SU-DHL-6 (cell line): Measurements from ENCODE around the gene PARP2.

Experiments used
- H2AFZ ChIP-seq: fragments of 200-600 bp; sonication (generic); 2 replicates; pipeline ENCODE4 v1.6.1; 2014; ENCODE audit warnings: low read depth, mild to moderate bottlenecking, moderate library complexity, mixed read lengths, antibody characterized with exemption, low read length; ENCODE audit not compliant: severe bottlenecking
- H3F3A ChIP-seq: fragments of 200-600 bp; shearing (Covaris generic); 2 replicates; pipeline ENCODE4 v1.6.0; 2016; ENCODE audit warnings: antibody characterized with exemption, mild to moderate bottlenecking; ENCODE audit not compliant: insufficient read depth
- H3K27ac ChIP-seq: fragments of 200-600 bp; sonication (generic); 2 replicates; pipeline ENCODE4 v1.5.1; 2016; ENCODE audit warnings: low read depth, mild to moderate bottlenecking, low read length, moderate library complexity, mixed read lengths
- H3K27me3 ChIP-seq: fragments of 200-600 bp; sonication (generic), shearing (Covaris generic); 2 replicates; pipeline ENCODE4 v1.6.0; 2014; ENCODE audit warnings: mild to moderate bottlenecking, low read length
- H3K36me3 ChIP-seq: fragments of 200-600 bp; sonication (generic); 2 replicates; pipeline ENCODE4 v1.6.1; 2014; ENCODE audit warnings: mild to moderate bottlenecking, low read length, mixed read lengths
- H3K4me2 ChIP-seq: fragments of 300-600, 200-600 bp; shearing (Covaris generic), sonication (generic); 2 replicates; pipeline ENCODE4 v1.6.0; 2014; ENCODE audit warnings: low read length, low read depth, mild to moderate bottlenecking; ENCODE audit not compliant: poor library complexity, severe bottlenecking
- H3K4me3 ChIP-seq: fragments of 200-600 bp; sonication (generic); 2 replicates; pipeline ENCODE4 v1.5.1; 2014; ENCODE audit warnings: antibody characterized with exemption, low read length, mild to moderate bottlenecking, mixed read lengths; ENCODE audit not compliant: insufficient read depth, poor library complexity, severe bottlenecking
- H3K79me2 ChIP-seq: fragments of 200-600 bp; sonication (generic); 2 replicates; pipeline ENCODE4 v1.6.1; 2014; ENCODE audit warnings: mild to moderate bottlenecking, low read length, moderate library complexity; ENCODE audit not compliant: insufficient read depth
- H3K9ac ChIP-seq: fragments of 200-600 bp; sonication (generic); 2 replicates; pipeline ENCODE4 v1.7.0; 2014; ENCODE audit warnings: mild to moderate bottlenecking, low read length
- H3K9me2 ChIP-seq: fragments of 200-600 bp; sonication (generic); replicated peaks from 2 replicates; pipeline ENCODE4 v1.6.1; 2014; ENCODE audit warnings: low read length; ENCODE audit not compliant: insufficient read depth
- H3K9me3 ChIP-seq: fragments of 200-600 bp; sonication (generic); 2 replicates; pipeline ENCODE4 v1.6.1; 2014; ENCODE audit warnings: low read length, mixed read lengths; ENCODE audit not compliant: insufficient read depth
- H4K20me1 ChIP-seq: fragments of 200-600 bp; sonication (generic); 2 replicates; pipeline ENCODE4 v1.6.1; 2014; ENCODE audit warnings: low read depth, mild to moderate bottlenecking, antibody characterized with exemption, low read length, moderate library complexity, mixed read lengths
- CTCF ChIP-seq: fragments of 200-600 bp; sonication (generic); IDR thresholded peaks from one replicate; pipeline ENCODE4 v1.5.1; 2017; ENCODE audit warnings: antibody characterized with exemption, mild to moderate bottlenecking, low read length, moderate library complexity; ENCODE audit not compliant: insufficient read depth, poor library complexity, severe bottlenecking
- EZH2phosphoT487 ChIP-seq: fragments of 200-600 bp; sonication (generic), shearing (Covaris generic); conservative IDR thresholded peaks from 2 replicates; pipeline ENCODE4 v1.6.1; 2018; ENCODE audit warnings: mild to moderate bottlenecking, antibody characterized with exemption, low read length, moderate library complexity, mixed read lengths

The PARP2 gene

GRCh38 chr14:20400589-20400964 is 57.1 kb downstream of the PARP2 start:
- H3K9me3 ChIP-seq = no peaks in the 10 kb centered on the region
- TF ChIP-seq EZH2phosphoT487 = no peak
- TF ChIP-seq CTCF = no peak
- H2AFZ ChIP-seq = no peak overlapping the region
- H3F3A ChIP-seq = no peaks in the 10 kb centered on the region
- H3K9ac ChIP-seq = no peak overlapping the region
- no peak overlapping the region for H3K27ac ChIP-seq
- no peaks in the 10 kb centered on the region for H3K27me3 ChIP-seq
- H3K4me2 ChIP-seq = no peak overlapping the region
- no peaks in the 10 kb centered on the region for H3K9me2 ChIP-seq
- no peaks in the 10 kb centered on the region for H3K79me2 ChIP-seq
- no peak overlapping the region for H3K4me3 ChIP-seq
- no peaks in the 10 kb centered on the region for H4K20me1 ChIP-seq
- H3K36me3 ChIP-seq = no peaks in the 10 kb centered on the region; the same call in 1 of the 2 replicates

GRCh38 chr14:20400965-20401593 is 57.6 kb downstream of the PARP2 start:
- Histone ChIP-seq H3K36me3 (no peaks in the 10 kb centered on the region; the same call in 1 of the 2 replicates), H3K9ac (no peak overlapping the region), H3K4me2 (no peak overlapping the region), H3F3A (no peaks in the 10 kb centered on the region), H2AFZ (no peak overlapping the region), H4K20me1 (no peaks in the 10 kb centered on the region), H3K79me2 (no peaks in the 10 kb centered on the region), H3K9me3 (no peaks in the 10 kb centered on the region), H3K9me2 (no peaks in the 10 kb centered on the region), H3K27ac (no peak overlapping the region), H3K4me3 (no peak overlapping the region), H3K27me3 (no peaks in the 10 kb centered on the region)
- TF ChIP-seq CTCF = no peak
- TF ChIP-seq EZH2phosphoT487 = no peak

GRCh38 chr14:20403521-20403920 is 60.1 kb downstream of the PARP2 start:
- no peak overlapping the region for H3K4me3 ChIP-seq
- no peaks in the 10 kb centered on the region for H3K9me2 ChIP-seq
- H3K27me3 ChIP-seq = no peaks in the 10 kb centered on the region
- H3F3A ChIP-seq = no peaks in the 10 kb centered on the region
- H3K27ac ChIP-seq = no peak overlapping the region
- TF ChIP-seq CTCF (no peak), EZH2phosphoT487 (no peak)
- H3K9me3 ChIP-seq = no peaks in the 10 kb centered on the region
- H4K20me1 ChIP-seq = no peaks in the 10 kb centered on the region
- no peak overlapping the region for H3K9ac ChIP-seq
- H3K36me3 ChIP-seq = no peaks in the 10 kb centered on the region; the same call in 1 of the 2 replicates
- H3K4me2 ChIP-seq = no peak overlapping the region
- H2AFZ ChIP-seq = no peak overlapping the region
- no peaks in the 10 kb centered on the region for H3K79me2 ChIP-seq
